Endothelial cell of umbilical vein (primary cell): Measurements from ENCODE around the gene MMP11. TPM values are rescaled to one million over a fixed set of nuclear protein-coding genes. Genes with fewer than 3 reads are reported as not detected.

ENCODE experiments used
- BruUV-seq: library from RNA; stranded (reverse); fragments of 400-500 nt; replicated peaks from 2 replicates; lab custom pipeline; 2021; lab: Mats Ljungman, UMichigan
- CTCF ChIA-PET: fragments of 300-600, 350-600 bp; sonication (Branson Sonifier 250); formaldehyde crosslinking; loops from one replicate; lab custom pipeline; 2021; ENCODE audit warnings: antibody characterized with exemption, inconsistent platforms; lab: Charles Lee
- POLR2A ChIA-PET: fragments of 300-600, 350-600 bp; sonication (Branson Sonifier 250); formaldehyde crosslinking; loops from one replicate; lab custom pipeline; 2021; ENCODE audit warnings: antibody characterized with exemption, inconsistent platforms; lab: Charles Lee
- DNase-seq: peaks from one replicate; pipeline ENCODE4 v3.0.0-alpha.2; 2011; ENCODE audit warnings: low read depth, low spot score
- FAIRE-seq: peaks from 2 replicates; lab custom pipeline; 2011; peaks lifted over from hg19 to GRCh38; lab: Jason Lieb, UNC
- H2AFZ ChIP-seq: 2 replicates; pipeline ENCODE4 v1.6.0; 2012; ENCODE audit warnings: low read depth, low read length, control low read depth, inconsistent platforms
- H3K27ac ChIP-seq: 2 replicates; pipeline ENCODE4 v1.5.1; 2011; ENCODE audit warnings: low read depth, mild to moderate bottlenecking, control low read depth, low read length, moderate library complexity; ENCODE audit not compliant: insufficient read depth
- H3K27me3 ChIP-seq, 2 experiments: 2 replicates each; pipeline versions ENCODE4 v1.6.0 to v1.6.1; 2011; ENCODE audit warnings: low read length in 2 of 2, mixed read lengths in 1 of 2; ENCODE audit not compliant: control insufficient read depth in 2 of 2, insufficient read depth in 2 of 2
- H3K36me3 ChIP-seq, 2 experiments: 2 replicates in 1 of 2; 3 replicates in 1 of 2; pipeline ENCODE4 v1.5.1; 2011; ENCODE audit warnings: low read length in 2 of 2, mild to moderate bottlenecking in 1 of 2, moderate library complexity in 1 of 2; ENCODE audit not compliant: control insufficient read depth in 2 of 2, insufficient read depth in 2 of 2; ENCODE audit errors: extremely low read depth in 1 of 2
- H3K4me1 ChIP-seq: 3 replicates; pipeline ENCODE4 v1.5.1; 2011; ENCODE audit warnings: mild to moderate bottlenecking, low read length; ENCODE audit not compliant: control insufficient read depth, insufficient read depth; ENCODE audit errors: extremely low read depth
- H3K4me2 ChIP-seq: 2 replicates; pipeline ENCODE4 v1.6.1; 2011; ENCODE audit warnings: low read length, control low read depth, mixed read lengths; ENCODE audit not compliant: insufficient read depth
- H3K4me3 ChIP-seq, 3 experiments: fragments of 200-600 bp in 1 of 3; sonication (generic), shearing (Covaris generic) in 1 of 3; replicated peaks in 1 of 3; 2 replicates each; pipeline ENCODE4 v1.5.1; 2011 to 2016; ENCODE audit warnings: control low read depth in 3 of 3, low read length in 3 of 3, mild to moderate bottlenecking in 2 of 3, inconsistent platforms in 1 of 3, low read depth in 1 of 3, moderate library complexity in 1 of 3; ENCODE audit not compliant: insufficient read depth in 1 of 3
- H3K79me2 ChIP-seq: 2 replicates; pipeline ENCODE4 v1.6.0; 2012; ENCODE audit warnings: low read length, inconsistent platforms; ENCODE audit not compliant: control insufficient read depth, insufficient read depth
- H3K9ac ChIP-seq: replicated peaks from 2 replicates; pipeline ENCODE3; 2011; ENCODE audit warnings: low read length, control low read depth; ENCODE audit not compliant: insufficient read depth; ENCODE audit errors: extremely low read depth
- H3K9me1 ChIP-seq: replicated peaks from 3 replicates; pipeline ENCODE4 v1.6.0; 2011; ENCODE audit warnings: mild to moderate bottlenecking, low read length; ENCODE audit not compliant: control insufficient read depth, insufficient read depth; ENCODE audit errors: extremely low read depth
- H3K9me3 ChIP-seq: replicated peaks from 2 replicates; pipeline ENCODE4 v1.5.1; 2012; ENCODE audit warnings: low read length, inconsistent platforms; ENCODE audit not compliant: control insufficient read depth, insufficient read depth
- H4K20me1 ChIP-seq: replicated peaks from 2 replicates; pipeline ENCODE3; 2011; ENCODE audit warnings: mild to moderate bottlenecking, low read length; ENCODE audit not compliant: control insufficient read depth, insufficient read depth; ENCODE audit errors: extremely low read depth
- CTCF ChIP-seq, 2 donors: IDR thresholded peaks; 1 replicate in 1 of 2; 2 replicates in 1 of 2; pipeline ENCODE4 v1.5.1; 2011; ENCODE audit warnings: low read length in 2 of 2, mild to moderate bottlenecking in 2 of 2, moderate library complexity in 2 of 2, control low read depth in 1 of 2, inconsistent platforms in 1 of 2, low read depth in 1 of 2; ENCODE audit not compliant: insufficient read depth in 1 of 2; ENCODE audit errors: extremely low read depth in 1 of 2
- EZH2 ChIP-seq: IDR thresholded peaks from 2 replicates; pipeline ENCODE4 v1.6.1; 2012; ENCODE audit warnings: borderline replicate concordance, low read depth, mild to moderate bottlenecking, moderate library complexity, low read length, inconsistent platforms; ENCODE audit not compliant: severe bottlenecking
- FOS ChIP-seq: IDR thresholded peaks from 2 replicates; pipeline ENCODE4 v1.6.1; 2011; ENCODE audit warnings: mild to moderate bottlenecking, low read length, moderate library complexity, borderline replicate concordance; ENCODE audit not compliant: insufficient read depth
- GATA2 ChIP-seq: IDR thresholded peaks from 2 replicates; pipeline ENCODE4 v1.7.0; 2011; ENCODE audit warnings: low read depth, mild to moderate bottlenecking, moderate library complexity, mixed read lengths, low read length; ENCODE audit not compliant: insufficient read length, insufficient read depth
- JUN ChIP-seq: IDR thresholded peaks from 2 replicates; pipeline ENCODE4 v1.6.1; 2011; ENCODE audit warnings: borderline replicate concordance, low read depth; ENCODE audit not compliant: insufficient read length, insufficient read depth
- MAX ChIP-seq: IDR thresholded peaks from 2 replicates; pipeline ENCODE4 v1.6.1; 2011; ENCODE audit not compliant: insufficient read depth, insufficient read length
- MYC ChIP-seq: IDR thresholded peaks from one replicate; pipeline ENCODE4 v1.6.1; 2011; ENCODE audit warnings: mild to moderate bottlenecking, low read depth, low read length
- POLR2A ChIP-seq: IDR thresholded peaks from 2 replicates; pipeline ENCODE4 v1.6.1; 2012; ENCODE audit warnings: low read depth, mild to moderate bottlenecking, control low read depth, low read length
- POLR2AphosphoS5 ChIP-seq: IDR thresholded peaks from 2 replicates; pipeline ENCODE4 v1.6.1; 2012; ENCODE audit warnings: low read depth, mild to moderate bottlenecking, control low read depth, low read length, moderate library complexity; ENCODE audit not compliant: insufficient read depth
- dilution Hi-C: fragments of 300-500 bp; cut with MboI; formaldehyde crosslinking; loops from one replicate; pipeline ENCODE4 v1.15.0; 2019; ENCODE audit warnings: low sequenced_read_pairs; ENCODE audit not compliant: extremely low pct_ligation_motif_present
- intact Hi-C: fragments of 100-400 bp; cut with micrococcal nuclease; formaldehyde crosslinking; loops from one replicate; pipeline ENCODE4 v1.10.0; 2022
- polyA plus RNA-seq, 4 experiments: library from polyadenylated mRNA; depleted of rRNA in 3 of 4; stranded (reverse) in 3 of 4; unstranded in 1 of 4; fragments of >200 nt; gene quantifications; 2 replicates each; pipeline versions ENCODE4 v1.2.1 to v1.2.3, GENCODE V29; 2011 to 2012; ENCODE audit warnings: missing spikeins in 1 of 4
- total RNA-seq: library from RNA; stranded (reverse); gene quantifications from 2 replicates; pipeline ENCODE4 v1.2.3, GENCODE V29; 2021

The MMP11 gene
- total and polyA plus RNA-seq, 2 donors (not counting 3 experiments of a cell fraction or from before 2014, with no cell fraction given), result 10.3 to 16.9 TPM

DNA sequence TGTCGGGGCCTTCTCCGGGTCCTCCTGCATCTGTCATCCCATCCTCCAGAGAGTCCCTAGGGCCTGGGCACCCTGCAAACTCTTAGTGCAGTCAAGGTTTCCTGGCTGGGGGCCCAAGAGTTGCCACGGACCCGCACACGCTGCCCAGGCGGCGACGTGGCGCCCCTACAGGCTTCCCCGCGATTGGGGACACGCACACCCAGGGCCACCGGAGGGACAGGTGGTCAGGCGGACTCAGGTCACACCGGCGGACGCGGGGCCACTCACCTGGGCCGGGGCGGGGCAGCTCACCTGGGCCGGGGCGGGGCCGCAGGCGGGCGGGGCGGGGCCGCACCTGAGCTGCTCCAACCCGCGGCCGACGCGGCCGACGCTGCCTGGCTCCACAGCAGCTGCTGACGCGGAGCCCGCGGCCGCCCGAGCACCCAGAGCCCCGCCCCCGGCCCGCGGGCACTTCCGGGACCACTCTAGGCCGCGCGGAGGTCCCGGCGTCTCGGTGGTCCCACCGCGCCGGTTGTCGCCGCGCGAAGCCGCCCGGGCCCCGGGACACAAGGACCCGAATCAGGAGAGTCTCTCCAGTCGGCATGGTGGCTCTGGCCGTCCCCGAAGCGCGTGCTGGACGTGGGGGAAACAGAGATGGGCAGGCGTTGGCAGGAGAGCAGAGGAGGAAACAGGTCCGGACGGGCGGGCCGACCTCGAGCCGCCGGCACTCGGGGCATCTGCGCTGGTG is 21.8 kb upstream of the MMP11 start, which contains the start of gene ZNF70:
ZNF70 (minus strand) TSS at position 399 of the 727 bp plus-strand sequence. CDS start 5,972 bp downstream, outside the sequence.
- BruUV-seq, result no TSS peak
- H3K36me3 ChIP-seq, result no peaks in the 10 kb centered on the region

More for the DNA sequence above, 21.8 kb upstream of the MMP11 start, which contains the start of gene ZNF70:
- H3K9ac ChIP-seq, result peak within 1 kb of the TSS; percentile 68
- H3K4me3 ChIP-seq, result peak within 1 kb of the TSS; percentile 88 to 92 (median 89)
- peak within 1 kb of the TSS; percentile 91 for H2AFZ ChIP-seq
- H3K4me1 ChIP-seq, result peaks cover 10% of the 10 kb centered on the region
- H3K4me2 ChIP-seq, result peak within 1 kb of the TSS; percentile 93
- POLR2A ChIA-PET, result no interaction called here
- FAIRE-seq (peak; percentile 57), DNase-seq (peak; percentile 60)
- no peaks in the 10 kb centered on the region for H4K20me1 ChIP-seq
- H3K79me2 ChIP-seq, result no peaks in the 10 kb centered on the region
- no peaks in the 10 kb centered on the region for H3K9me1 ChIP-seq
- no peak within 1 kb of the TSS for H3K27ac ChIP-seq
- CTCF ChIA-PET, result interaction anchor here (0.6 to 1.1 kb wide), 3 partner anchors 19 to 262 kb away, joined by 3 read pairs; no protein-coding TSS in a partner anchor
- intact Hi-C loops, result loop anchor here (1.0 to 2.0 kb wide), 2 partner anchors 18 to 34 kb away; no protein-coding TSS in a partner anchor
- no peaks in the 10 kb centered on the region for H3K27me3 ChIP-seq
- no peaks in the 10 kb centered on the region for H3K9me3 ChIP-seq
- TF ChIP-seq JUN (no peak), FOS (no peak), GATA2 (no peak), EZH2 (no peak), POLR2A (no peak), CTCF (IDR thresholded peaks at IDR 0.05; ENCODE audit: extremely low read depth in 1 of 2, insufficient read depth in 1 of 2, low read depth in 1 of 2, low read length in 2 of 2) (peak in 1 of 2 donors; percentile 40), MYC (no peak), MAX (no peak), POLR2AphosphoS5 (peak; percentile 65)
- dilution Hi-C loops, result no loop called here
